IMR-90 (cell line): ENCODE data around the gene CYP11A1. TPM values are rescaled to one million over a fixed set of nuclear protein-coding genes. Genes with fewer than 3 reads are reported as not detected.

Source experiments
- ATAC-seq: fragments of 200-7000 bp; cut with Tn5 transposase; 2 replicates; pipeline ENCODE4 v1.9.1; 2020; ENCODE audit warnings: low read depth, mild to moderate bottlenecking, moderate library complexity
- BruUV-seq: library from RNA; stranded (reverse); fragments of 400-500 nt; replicated peaks from 2 replicates; lab custom pipeline; 2021; lab: Mats Ljungman, UMichigan
- CTCF ChIA-PET: fragments of 300-600 bp; formaldehyde crosslinking; extraction: SDS; loops from one replicate; lab custom pipeline; 2021; ENCODE audit warnings: antibody characterized with exemption; lab: Yijun Ruan, JAX
- POLR2A ChIA-PET: fragments of 300-600 bp; sonication (Branson Sonifier 250); formaldehyde crosslinking; loops from one replicate; lab custom pipeline; 2022; ENCODE audit warnings: antibody characterized with exemption; ENCODE audit not compliant: unreplicated experiment; lab: Charles Lee
- DNase-seq: peaks from one replicate; pipeline ENCODE4 v3.0.0; 2013
- H2AFZ ChIP-seq: replicated peaks from 2 replicates; pipeline ENCODE3; 2013; ENCODE audit warnings: low read length, mild to moderate bottlenecking; ENCODE audit not compliant: poor library complexity
- H2AK5ac ChIP-seq: 2 replicates; pipeline ENCODE4 v1.6.1; 2013; ENCODE audit warnings: low read depth, low read length, inconsistent platforms
- H2AK9ac ChIP-seq: replicated peaks from 2 replicates; pipeline ENCODE3; 2013; ENCODE audit warnings: mild to moderate bottlenecking, low read depth, low read length, moderate library complexity; ENCODE audit not compliant: poor library complexity
- H2BK120ac ChIP-seq: 2 replicates; pipeline ENCODE4 v1.6.1; 2013; ENCODE audit warnings: low read depth, low read length, inconsistent platforms
- H2BK15ac ChIP-seq: 3 replicates; pipeline ENCODE4 v1.6.1; 2013; ENCODE audit warnings: low read depth, low read length, inconsistent platforms
- H2BK20ac ChIP-seq: 2 replicates; pipeline ENCODE4 v1.6.1; 2013; ENCODE audit warnings: low read depth, mild to moderate bottlenecking, inconsistent platforms, low read length, moderate library complexity
- H2BK5ac ChIP-seq: 2 replicates; pipeline ENCODE4 v1.6.1; 2013; ENCODE audit warnings: mild to moderate bottlenecking, low read depth, low read length, inconsistent platforms; ENCODE audit not compliant: poor library complexity, severe bottlenecking
- H3K14ac ChIP-seq: replicated peaks from 2 replicates; pipeline ENCODE4 v1.6.1; 2013; ENCODE audit warnings: low read depth, low read length, inconsistent platforms
- H3K18ac ChIP-seq: 2 replicates; pipeline ENCODE4 v1.6.1; 2013; ENCODE audit warnings: low read depth, low read length, control low read depth
- H3K23ac ChIP-seq: 2 replicates; pipeline ENCODE4 v1.6.1; 2013; ENCODE audit warnings: low read depth, low read length, inconsistent platforms
- H3K27ac ChIP-seq: 2 replicates; pipeline ENCODE4 v1.5.1; 2013; ENCODE audit warnings: mild to moderate bottlenecking, control low read depth, low read length; ENCODE audit not compliant: insufficient read depth
- H3K27me3 ChIP-seq: 2 replicates; pipeline ENCODE4 v1.6.1; 2013; ENCODE audit warnings: low read length; ENCODE audit not compliant: control insufficient read depth, insufficient read depth
- H3K36me3 ChIP-seq: 2 replicates; pipeline ENCODE4 v1.6.1; 2013; ENCODE audit warnings: low read length, mixed read lengths; ENCODE audit not compliant: control insufficient read depth, insufficient read depth
- H3K4ac ChIP-seq: 2 replicates; pipeline ENCODE4 v1.6.1; 2013; ENCODE audit warnings: low read depth, low read length, inconsistent platforms
- H3K4me1 ChIP-seq: 2 replicates; pipeline ENCODE4 v1.6.1; 2013; ENCODE audit warnings: low read length, mixed read lengths; ENCODE audit not compliant: control insufficient read depth, insufficient read depth
- H3K4me2 ChIP-seq: 2 replicates; pipeline ENCODE4 v1.6.1; 2013; ENCODE audit warnings: low read depth, mild to moderate bottlenecking, control low read depth, low read length, moderate library complexity
- H3K4me3 ChIP-seq: 2 replicates; pipeline ENCODE4 v1.5.1; 2013; ENCODE audit warnings: low read depth, mild to moderate bottlenecking, control low read depth, low read length, moderate library complexity; ENCODE audit not compliant: insufficient read depth
- H3K56ac ChIP-seq: 2 replicates; pipeline ENCODE4 v1.6.1; 2013; ENCODE audit warnings: low read length, inconsistent platforms; ENCODE audit not compliant: insufficient read depth; ENCODE audit errors: extremely low read depth
- H3K79me1 ChIP-seq, 2 experiments: 2 replicates each; pipeline ENCODE4 v1.6.1; 2013; ENCODE audit warnings: low read length in 2 of 2, inconsistent platforms in 1 of 2, low read depth in 1 of 2
- H3K9ac ChIP-seq: 2 replicates; pipeline ENCODE4 v1.6.1; 2013; ENCODE audit warnings: low read depth, low read length, control low read depth
- H3K9me1 ChIP-seq: 2 replicates; pipeline ENCODE4 v1.6.1; 2013; ENCODE audit warnings: low read length, inconsistent platforms; ENCODE audit not compliant: insufficient read depth
- H3K9me3 ChIP-seq: 2 replicates; pipeline ENCODE4 v1.6.1; 2013; ENCODE audit warnings: low read length; ENCODE audit not compliant: control insufficient read depth, insufficient read depth
- H4K20me1 ChIP-seq: 2 replicates; pipeline ENCODE4 v1.6.1; 2013; ENCODE audit warnings: low read length, inconsistent platforms; ENCODE audit not compliant: insufficient read depth
- H4K5ac ChIP-seq: 2 replicates; pipeline ENCODE4 v1.6.1; 2013; ENCODE audit warnings: mild to moderate bottlenecking, low read depth, low read length, control low read depth
- H4K8ac ChIP-seq, 2 experiments: 2 replicates each; pipeline ENCODE4 v1.6.1; 2013; ENCODE audit warnings: low read depth in 2 of 2, low read length in 2 of 2, control low read depth in 1 of 2, inconsistent platforms in 1 of 2
- H4K91ac ChIP-seq: 2 replicates; pipeline ENCODE4 v1.6.1; 2013; ENCODE audit warnings: low read depth, low read length, inconsistent platforms; ENCODE audit not compliant: insufficient read depth
- FOS ChIP-seq: fragments of 150-350 bp; IDR thresholded peaks from 2 replicates; pipeline ENCODE4 v1.6.1; 2016; ENCODE audit warnings: low read depth, low read length
- USF2 ChIP-seq: fragments of 150-350 bp; IDR thresholded peaks from 2 replicates; pipeline ENCODE4 v1.6.1; 2017; ENCODE audit warnings: mild to moderate bottlenecking, antibody characterized with exemption, low read length, low read depth
- WGBS, 2 experiments: methylation state at CpG; one replicate each; pipeline versions ENCODE4 v1.1.5 to v1.1.7; 2013; ENCODE audit warnings: missing lambda C conversion rate in 2 of 2; ENCODE audit not compliant: insufficient read length in 1 of 2; ENCODE audit errors: extremely low coverage in 2 of 2; 5-methylcytosine and 5-hydroxymethylcytosine counted together
- dilution Hi-C: fragments of 300-500 bp; cut with HindIII; formaldehyde crosslinking; loops from one replicate; pipeline ENCODE4 v1.14.3; 2018; ENCODE audit warnings: low sequenced_read_pairs; ENCODE audit not compliant: unreplicated experiment
- in situ Hi-C: fragments of 300-500 bp; cut with MboI; formaldehyde crosslinking; loops from 3 replicates; pipeline ENCODE4 v1.14.3; 2019; ENCODE audit warnings: low sequenced_read_pairs, inconsistent platforms, mixed read lengths
- intact Hi-C: fragments of 100-400 bp; cut with micrococcal nuclease; formaldehyde crosslinking; loops from 2 replicates; pipeline ENCODE4 v1.10.0; 2022
- polyA plus RNA-seq, 3 experiments: library from polyadenylated mRNA; depleted of rRNA; stranded (reverse); fragments of >200 nt; gene quantifications; 2 replicates each; pipeline ENCODE4 v1.2.3, GENCODE V29; 2012; ENCODE audit warnings: low replicate concordance in 1 of 3
- total RNA-seq: library from RNA; depleted of rRNA; stranded (reverse); fragments of >200 nt; gene quantifications from 2 replicates; pipeline ENCODE4 v1.2.3, GENCODE V29; 2012

CYP11A1 gene
- total and polyA plus RNA-seq, 2 of the 4 experiments (the other 2 are of a cell fraction), result 0.18 to 0.50 TPM

DNA sequence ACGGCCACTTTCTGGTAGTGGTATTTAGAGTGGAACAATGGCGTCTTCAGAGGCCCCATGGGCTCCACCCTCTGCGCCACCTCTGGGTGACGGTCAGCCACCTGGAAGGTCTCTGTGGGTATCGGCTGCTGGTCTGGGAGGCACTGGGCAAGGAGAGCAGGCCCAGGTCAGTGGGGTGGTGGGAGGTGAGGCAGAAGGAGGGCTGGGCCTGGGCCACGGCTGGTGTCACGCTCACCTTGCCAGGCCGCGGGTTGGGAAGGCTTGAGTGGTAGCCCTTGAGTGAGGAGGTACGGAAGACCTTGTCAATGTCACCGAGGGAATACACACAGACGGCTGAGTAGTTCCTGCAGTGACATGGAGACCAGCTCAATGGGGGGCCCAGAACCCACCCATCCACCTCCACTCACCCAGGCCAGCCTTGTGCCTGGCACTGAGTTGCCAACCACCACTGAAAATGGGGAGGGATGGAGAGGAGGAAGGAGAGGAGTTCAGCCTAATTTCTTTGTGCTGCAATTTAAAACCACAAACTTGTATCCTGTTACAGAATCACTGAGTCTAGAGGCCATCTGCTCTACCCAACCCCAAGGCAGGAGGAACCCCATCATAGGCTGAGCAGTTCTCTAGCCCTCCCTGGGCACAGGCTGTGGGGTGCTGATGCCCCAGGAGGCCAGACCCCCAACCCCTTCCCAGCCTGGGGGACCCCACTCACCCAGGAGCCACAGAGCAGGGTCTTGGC is 47.3 kb upstream of the CYP11A1 start:
- no peak overlapping the region for H2AK5ac ChIP-seq
- no peak overlapping the region for H3K14ac ChIP-seq
- no peak overlapping the region for H2BK20ac ChIP-seq
- no peaks in the 10 kb centered on the region for H3K27me3 ChIP-seq
- intact Hi-C loops (no loop called here), dilution Hi-C loops (no loop called here), in situ Hi-C loops (no loop called here)
- TF ChIP-seq USF2 (no peak), FOS (no peak)
- H3K18ac ChIP-seq, result no peak overlapping the region
- peak overlapping the region; percentile 30 for H2BK5ac ChIP-seq
- H3K4me3 ChIP-seq, result no peak overlapping the region
- peaks cover 10% of the 10 kb centered on the region for H3K36me3 ChIP-seq
- no peak overlapping the region for H3K4me2 ChIP-seq
- peaks cover 22 to 59% of the 10 kb centered on the region in 2 experiments for H3K79me1 ChIP-seq
- H4K8ac ChIP-seq, result no peak overlapping the region
- no peak overlapping the region for H4K5ac ChIP-seq
- no peak overlapping the region for H3K4ac ChIP-seq
- H4K20me1 ChIP-seq, result no peaks in the 10 kb centered on the region
- no CpG with 5 or more reads among the region's 12 CpGs for WGBS, 2 experiments
- POLR2A ChIA-PET, result no interaction called here
- peaks cover 14% of the 10 kb centered on the region for H3K9me1 ChIP-seq
- no peak overlapping the region for H2BK15ac ChIP-seq
- H3K27ac ChIP-seq, result no peak overlapping the region
- no peak overlapping the region for H3K23ac ChIP-seq
- peak overlapping the region; percentile 14 for H2AFZ ChIP-seq
- H2AK9ac ChIP-seq, result peak overlapping the region; percentile 37
- DNase-seq (no peak), ATAC-seq (no peak)
- H4K91ac ChIP-seq, result no peak overlapping the region
- CTCF ChIA-PET, result no interaction called here
- H3K4me1 ChIP-seq, result peaks cover 8% of the 10 kb centered on the region
- H3K9me3 ChIP-seq, result no peaks in the 10 kb centered on the region
- no TSS peak for BruUV-seq
- H2BK120ac ChIP-seq, result no peak overlapping the region
- no peak overlapping the region for H3K56ac ChIP-seq
- H3K9ac ChIP-seq, result no peak overlapping the region
